ENCODE results near the gene PARP12. TPM values are rescaled to one million over a fixed set of nuclear protein-coding genes. Genes with fewer than 3 reads are reported as not detected.

Gene PARP12
- total and polyA plus RNA-seq, 9 of the 15 experiments (the other 6 are each of a cell fraction or from before 2014, with no cell fraction given), result 4.6 to 40.4 (median 23.5) TPM

DNA sequence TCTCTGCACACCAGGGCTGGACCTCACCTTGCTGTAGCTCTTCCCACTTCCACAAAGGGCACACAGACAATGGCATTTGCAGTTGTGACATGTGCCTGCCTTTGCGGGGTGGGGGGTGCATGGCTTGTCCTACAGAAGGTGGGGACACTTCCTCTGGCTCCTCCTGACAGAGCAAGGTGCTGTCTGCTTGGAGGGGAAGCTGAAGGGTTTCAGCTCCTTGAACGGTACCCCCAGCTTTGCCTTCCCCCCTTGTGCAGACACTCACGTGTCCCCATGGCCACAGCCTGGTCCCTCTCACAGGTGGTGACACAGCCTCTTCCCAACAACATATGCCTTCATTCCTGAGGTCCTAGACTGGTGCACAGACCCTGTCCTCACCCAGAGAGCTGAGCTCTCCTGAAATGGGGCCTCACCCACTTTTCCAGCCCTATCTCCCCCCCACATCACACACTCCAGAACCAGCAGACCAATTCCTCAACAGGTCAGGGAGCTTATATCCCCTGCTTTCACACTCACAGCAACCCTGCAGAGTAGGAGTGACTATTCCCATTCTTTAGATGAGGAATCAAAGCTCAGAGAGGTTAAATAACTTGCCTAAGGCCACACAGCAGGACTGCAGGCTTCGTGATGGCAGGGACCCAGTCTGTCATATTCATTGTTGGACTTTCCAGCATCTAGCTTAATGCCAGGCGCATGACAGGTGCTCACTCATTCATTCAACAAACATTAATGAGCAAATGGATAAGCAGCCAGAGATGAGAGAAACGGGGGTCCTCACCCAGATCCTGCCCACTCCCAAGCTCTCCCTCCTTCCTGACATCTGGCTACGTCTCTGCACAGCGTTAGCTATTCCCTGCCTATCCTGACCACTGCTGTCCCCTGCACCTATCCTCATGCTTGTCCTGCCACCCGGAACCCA lies 44.4 kb downstream of the PARP12 start:
- BruUV-seq (replicated peaks), result no TSS peak
- no peaks in the 10 kb centered on the region for H3K9me3 ChIP-seq (replicated peaks; ENCODE audit: control insufficient read depth, insufficient read depth, low read depth, low read length)
- FAIRE-seq (no peak), DNase-seq (ENCODE audit: extremely low read depth in 1 of 4, low spot score in 3 of 4) (no peak), ATAC-seq (no peak)
- no peak overlapping the region for H2AFZ ChIP-seq (ENCODE audit: low read depth, low read length)
- no peak overlapping the region for H3K4me2 ChIP-seq (ENCODE audit: insufficient read depth, low read length)
- ChIA-PET CTCF (ENCODE audit: low intra/inter-chr PET ratio) (no interaction called here), POLR2A (interaction anchor here (0.6 to 2.5 kb wide), 8 partner anchors 13 to 438 kb away, joined by 3 to 13 read pairs (median 4); no protein-coding TSS in a partner anchor)
- 20% methylated on average over 9 of the region's 9 CpGs for WGBS (ENCODE audit: insufficient coverage, low coverage, missing lambda C conversion rate)
- peaks cover 14% of the 10 kb centered on the region for H4K20me1 ChIP-seq (replicated peaks; ENCODE audit: control insufficient read depth, insufficient read depth, low read length)
- H3K9ac ChIP-seq (ENCODE audit: insufficient read depth in 1 of 2, low read depth in 2 of 2, low read length in 2 of 2), result peak overlapping the region in 1 of 2 experiments; percentile 59; a peak in 1 of 4 replicates
- in situ Hi-C loops (cut with MboI) (no loop called here), intact Hi-C loops (cut with micrococcal nuclease) (no loop called here)
- no peaks in the 10 kb centered on the region for H3K9me1 ChIP-seq (ENCODE audit: control insufficient read depth, insufficient read depth, low read length)
- TF ChIP-seq KAT8 (IDR thresholded peaks at IDR 0.05; ENCODE audit: low read depth) (no peak), HNRNPUL1 (IDR thresholded peaks at IDR 0.05; ENCODE audit: low read length) (no peak), ZFP36 (IDR thresholded peaks at IDR 0.05; ENCODE audit: low read depth, low read length, partially characterized antibody) (peak; percentile 69), ZNF830 (CRISPR knock-in tag; IDR thresholded peaks at IDR 0.05) (no peak), RBM25 (IDR thresholded peaks at IDR 0.05; ENCODE audit: low read depth, low read length, severe bottlenecking) (peak; percentile 43)
- TF ChIP-seq, protein P1, sequence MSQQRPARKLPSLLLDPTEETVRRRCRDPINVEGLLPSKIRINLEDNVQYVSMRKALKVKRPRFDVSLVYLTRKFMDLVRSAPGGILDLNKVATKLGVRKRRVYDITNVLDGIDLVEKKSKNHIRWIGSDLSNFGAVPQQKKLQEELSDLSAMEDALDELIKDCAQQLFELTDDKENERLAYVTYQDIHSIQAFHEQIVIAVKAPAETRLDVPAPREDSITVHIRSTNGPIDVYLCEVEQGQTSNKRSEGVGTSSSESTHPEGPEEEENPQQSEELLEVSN (IDR thresholded peaks at IDR 0.05; ENCODE audit: borderline replicate concordance in 1 of 2, extremely low read depth in 1 of 2, insufficient read depth in 1 of 2, insufficient read length in 1 of 2, low read depth in 1 of 2, low read length in 1 of 2, poor library complexity in 1 of 2, severe bottlenecking in 1 of 2), result peak in 1 of 2 experiments; percentile 15
- TF ChIP-seq, protein P2, sequence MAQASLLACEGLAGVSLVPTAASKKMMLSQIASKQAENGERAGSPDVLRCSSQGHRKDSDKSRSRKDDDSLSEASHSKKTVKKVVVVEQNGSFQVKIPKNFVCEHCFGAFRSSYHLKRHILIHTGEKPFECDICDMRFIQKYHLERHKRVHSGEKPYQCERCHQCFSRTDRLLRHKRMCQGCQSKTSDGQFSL (CRISPR knock-in tag; IDR thresholded peaks at IDR 0.05), result peak; percentile 69
- TF ChIP-seq, protein P2 (tag; IDR thresholded peaks at IDR 0.05), result no peak
- TF ChIP-seq, protein P3, sequence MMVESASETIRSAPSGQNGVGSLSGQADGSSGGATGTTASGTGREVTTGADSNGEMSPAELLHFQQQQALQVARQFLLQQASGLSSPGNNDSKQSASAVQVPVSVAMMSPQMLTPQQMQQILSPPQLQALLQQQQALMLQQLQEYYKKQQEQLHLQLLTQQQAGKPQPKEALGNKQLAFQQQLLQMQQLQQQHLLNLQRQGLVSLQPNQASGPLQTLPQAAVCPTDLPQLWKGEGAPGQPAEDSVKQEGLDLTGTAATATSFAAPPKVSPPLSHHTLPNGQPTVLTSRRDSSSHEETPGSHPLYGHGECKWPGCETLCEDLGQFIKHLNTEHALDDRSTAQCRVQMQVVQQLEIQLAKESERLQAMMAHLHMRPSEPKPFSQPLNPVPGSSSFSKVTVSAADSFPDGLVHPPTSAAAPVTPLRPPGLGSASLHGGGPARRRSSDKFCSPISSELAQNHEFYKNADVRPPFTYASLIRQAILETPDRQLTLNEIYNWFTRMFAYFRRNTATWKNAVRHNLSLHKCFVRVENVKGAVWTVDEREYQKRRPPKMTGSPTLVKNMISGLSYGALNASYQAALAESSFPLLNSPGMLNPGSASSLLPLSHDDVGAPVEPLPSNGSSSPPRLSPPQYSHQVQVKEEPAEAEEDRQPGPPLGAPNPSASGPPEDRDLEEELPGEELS (CRISPR knock-in tag; IDR thresholded peaks at IDR 0.05; ENCODE audit: borderline replicate concordance), result no peak
- peaks cover 0 to 16% of the 10 kb centered on the region in 2 experiments; a peak in 1 of 5 replicates for H3K4me1 ChIP-seq (replicated peaks in 1 of 2; ENCODE audit: control insufficient read depth in 2 of 2, insufficient read depth in 2 of 2, low read length in 2 of 2)
- no peaks in the 10 kb centered on the region; the same call in 2 of the 3 replicates for H3K36me3 ChIP-seq (ENCODE audit: control insufficient read depth, insufficient read depth, low read length)
- no peak overlapping the region for H3K4me3 ChIP-seq
- peaks cover 21 to 34% of the 10 kb centered on the region in 2 experiments for H3K27me3 ChIP-seq (ENCODE audit: control insufficient read depth in 2 of 2, insufficient read depth in 2 of 2, low read length in 2 of 2)
- H3K27ac ChIP-seq (ENCODE audit: extremely low read depth, low read depth, low read length), result no peak overlapping the region
- no peaks in the 10 kb centered on the region for H3K79me2 ChIP-seq (ENCODE audit: control insufficient read depth, insufficient read depth, low read length)

Measured in K562 (cell line).